HG03521 (cell line): ENCODE data around the gene PRSS48.
"Not testable (repeated sequence)": the region's sequence is repeated elsewhere in the genome, so short reads cannot be mapped to it uniquely, and the experiment has no call there.

ENCODE experiments used
- ATAC-seq: cut with Tn5 transposase; IDR thresholded peaks from one replicate; pipeline ENCODE4 v1.9.1; 2021; ENCODE audit warnings: mild to moderate bottlenecking, moderate library complexity; ENCODE audit not compliant: unreplicated experiment

PRSS48 gene

GRCh38 chr4:151316645-151317044, 39.7 kb downstream of the PRSS48 start:
- ATAC-seq, result no peak

- no peak for ATAC-seq
These were observed 41.5 kb downstream of the PRSS48 start for GRCh38 chr4:151318307-151319006.

DNA sequence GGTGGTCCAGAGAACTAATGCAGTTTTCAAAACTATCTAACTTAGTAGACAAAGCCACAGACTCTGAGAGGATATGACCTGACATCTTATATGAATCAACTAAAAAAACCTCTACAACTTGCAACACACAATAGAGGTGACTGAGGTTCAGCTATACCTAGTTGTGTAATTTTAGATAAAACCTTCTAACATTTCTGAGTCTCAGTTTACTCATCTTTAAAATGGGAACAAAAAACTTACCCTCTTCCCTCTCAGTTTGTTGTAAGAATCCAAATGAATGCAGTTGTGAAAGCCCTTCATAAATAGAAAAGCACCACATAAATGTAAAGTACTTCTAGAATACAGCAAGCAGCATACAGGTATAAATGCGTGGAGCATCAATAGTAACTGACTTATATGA, 42.5 kb downstream of the PRSS48 start:
- no peak for ATAC-seq

- no peak for ATAC-seq
These were observed 44.6 kb downstream of the PRSS48 start for GRCh38 chr4:151321586-151321985.

DNA sequence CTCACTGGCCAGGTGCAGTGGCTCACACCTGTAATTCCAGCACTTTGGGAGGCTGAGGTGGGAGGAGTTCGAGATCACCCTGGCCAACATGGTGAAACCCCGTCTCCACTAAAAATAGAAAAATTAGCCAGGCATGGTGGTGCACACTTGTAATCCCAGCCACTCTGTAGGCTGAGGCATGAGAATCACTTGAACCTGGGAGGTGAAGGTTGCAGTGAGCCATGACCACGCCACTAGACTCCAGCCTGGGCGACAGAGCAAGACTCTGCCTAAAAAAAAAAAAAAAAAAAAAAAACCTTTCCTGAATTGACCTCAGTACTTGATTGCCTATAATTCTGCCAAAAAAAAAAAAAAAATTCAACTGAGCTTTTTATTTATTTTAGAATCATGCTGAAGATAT, 45.2 kb downstream of the PRSS48 start:
- ATAC-seq, result not testable (repeated sequence)

DNA sequence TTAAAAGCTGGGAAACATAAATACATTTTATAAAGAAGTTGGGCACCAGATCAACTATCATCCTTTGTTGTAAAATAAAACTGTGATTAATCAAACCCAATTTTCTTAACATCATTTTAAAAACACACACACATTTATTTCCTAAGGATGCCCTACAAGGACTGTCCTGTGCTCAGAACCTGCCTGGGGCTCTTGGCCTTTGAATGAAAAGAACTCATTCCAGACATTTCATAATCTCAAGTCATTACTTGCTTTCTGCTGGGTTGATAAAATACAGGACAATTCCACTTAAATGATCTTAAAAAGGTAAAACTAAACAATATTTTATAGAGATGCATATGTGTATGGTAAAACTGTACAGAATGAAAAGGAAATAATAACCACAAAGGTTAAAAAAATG, 45.6 kb downstream of the PRSS48 start:
- no peak for ATAC-seq

DNA sequence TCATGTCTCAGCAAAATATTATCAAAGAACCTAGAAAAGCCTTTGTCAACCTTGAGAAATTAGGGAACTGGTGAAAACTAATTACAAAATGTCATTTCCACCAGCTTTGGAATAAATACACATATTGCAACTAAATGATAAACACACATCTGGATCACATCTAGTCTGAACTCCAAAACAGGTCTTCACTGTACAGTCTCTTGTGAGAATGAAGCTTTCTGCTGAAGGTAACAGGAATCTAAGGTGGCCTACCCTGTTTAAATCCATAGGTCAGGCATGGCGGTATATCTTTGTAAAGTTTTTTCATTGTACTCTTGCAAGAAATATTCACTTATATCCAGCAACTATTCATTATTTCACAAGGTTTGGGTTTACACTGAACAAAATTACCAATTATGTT, 46.7 kb downstream of the PRSS48 start:
- ATAC-seq, result no peak

DNA sequence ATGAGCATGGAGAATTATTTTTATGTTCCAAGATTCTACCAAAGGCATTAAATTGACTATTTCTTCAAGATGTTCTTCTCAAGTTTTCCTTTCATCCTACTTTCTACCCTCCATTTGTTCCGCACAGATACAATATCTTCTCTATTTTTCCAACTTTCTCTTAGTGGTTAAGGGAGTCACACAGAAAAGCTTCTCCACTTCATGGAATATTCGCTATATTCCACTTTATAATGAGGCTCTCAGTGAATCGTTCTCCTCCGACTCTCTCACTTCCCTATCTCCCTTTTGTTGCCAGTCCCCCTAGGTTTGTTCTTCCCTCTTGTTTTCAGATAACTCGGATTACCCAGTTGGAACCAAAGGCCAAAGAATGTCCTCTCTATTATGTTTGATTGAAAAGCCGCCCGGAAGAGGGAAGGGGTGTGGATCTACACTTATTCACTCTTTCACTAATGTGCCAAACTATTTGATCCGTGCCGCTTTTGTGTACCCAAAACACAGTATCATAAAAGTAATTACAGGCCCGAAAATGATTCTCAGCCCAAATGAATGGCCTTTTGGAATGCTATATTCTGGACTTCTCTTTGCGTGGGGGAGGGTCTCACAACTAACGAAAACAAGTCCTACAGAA, 47.3 kb downstream of the PRSS48 start:
- no peak for ATAC-seq

- ATAC-seq, result no peak
These were observed 47.8 kb downstream of the PRSS48 start for GRCh38 chr4:151324752-151325110.

DNA sequence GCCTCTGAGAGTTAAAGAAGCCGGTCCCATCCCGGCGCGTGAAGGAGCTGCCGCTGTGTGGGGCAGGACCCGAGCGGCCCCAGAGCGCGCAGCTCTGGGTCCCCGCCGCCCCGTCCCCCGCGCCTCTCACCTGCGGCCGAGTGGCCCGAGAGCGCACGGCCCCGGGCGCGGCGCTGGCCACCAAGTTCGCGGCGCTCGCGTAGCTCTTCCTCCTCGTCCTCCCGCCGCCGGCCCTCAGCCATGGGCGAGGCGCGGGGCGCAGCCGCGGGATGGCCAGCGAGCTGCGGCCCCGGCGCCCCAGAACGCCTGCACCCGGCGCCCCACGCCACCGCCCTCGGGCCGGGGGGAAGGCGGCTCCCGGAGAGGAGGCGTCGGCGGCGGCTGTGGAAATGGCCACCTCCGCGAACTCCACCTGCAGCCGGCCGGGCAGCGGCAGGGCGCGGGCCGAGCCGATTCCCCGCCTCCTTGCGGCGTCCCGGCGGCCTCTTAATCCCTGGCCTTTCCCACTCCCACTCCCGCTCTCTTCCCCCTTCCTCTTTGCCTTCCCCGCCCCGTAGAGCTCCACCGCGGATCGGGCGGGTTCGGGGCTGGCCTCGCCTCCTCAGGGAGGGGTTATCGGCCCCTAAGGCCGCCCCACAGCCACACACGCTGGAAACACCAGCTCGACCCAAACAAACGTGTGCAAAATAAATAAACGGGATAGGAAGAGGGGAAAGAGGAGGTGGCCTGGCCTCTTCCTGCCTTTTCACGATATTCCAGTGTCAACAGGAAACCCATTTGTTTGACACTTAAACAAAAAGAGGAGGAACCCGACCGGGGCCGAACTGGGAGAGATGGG, 48.4 kb downstream of the PRSS48 start, which contains the start of gene SH3D19:
Gene SH3D19 (minus strand): TSS at position 495 of the 838 bp plus-strand sequence. CDS start 253 bp downstream, at position 242.
- ATAC-seq, result no peak

DNA sequence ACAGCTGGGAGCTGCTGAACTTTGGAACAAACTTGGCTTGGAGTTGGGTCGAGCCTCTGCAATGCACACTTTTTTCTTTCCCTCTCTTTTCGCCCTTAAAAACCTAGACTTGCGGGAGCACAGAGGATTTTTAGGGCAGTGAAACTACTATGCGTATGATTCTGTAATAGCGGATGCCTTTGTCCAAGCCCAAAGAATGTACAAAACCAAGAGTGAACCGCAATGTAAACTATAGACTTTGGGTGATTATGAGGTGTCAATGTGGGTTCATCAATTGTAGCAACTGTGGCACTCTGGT, 48.9 kb downstream of the PRSS48 start:
- no peak for ATAC-seq

- no peak for ATAC-seq
These were observed 52.5 kb downstream of the PRSS48 start for GRCh38 chr4:151329217-151330007.

- no peak for ATAC-seq
These were observed 54.5 kb downstream of the PRSS48 start for GRCh38 chr4:151331276-151332042.

GRCh38 chr4:151339467-151339866, 62.5 kb downstream of the PRSS48 start:
- ATAC-seq, result no peak

GRCh38 chr4:151340751-151341385, 63.9 kb downstream of the PRSS48 start:
- ATAC-seq, result no peak
